GM12891 (cell line): ENCODE results near the gene NFKB1.
A peak's percentile ranks its signal among the peaks of the same experiment; 100 is the strongest.

ENCODE experiments used
- DNase-seq: peaks from one replicate; pipeline ENCODE4 v3.0.0; 2011; ENCODE audit warnings: low spot score; ENCODE audit not compliant: insufficient read length
- FAIRE-seq: peaks from 2 replicates; lab custom pipeline; 2011; peaks lifted over from hg19 to GRCh38; lab: Jason Lieb, UNC
- PAX5 ChIP-seq: IDR thresholded peaks from 2 replicates; pipeline ENCODE4 v1.6.1; 2011; ENCODE audit warnings: low read length, moderate library complexity, mild to moderate bottlenecking; ENCODE audit not compliant: insufficient read depth, severe bottlenecking
- POLR2A ChIP-seq: IDR thresholded peaks from 2 replicates; pipeline ENCODE4 v1.6.1; 2011; ENCODE audit warnings: low read depth, low read length, control low read depth
- POLR2AphosphoS5 ChIP-seq: IDR thresholded peaks from 2 replicates; pipeline ENCODE4 v1.6.1; 2011; ENCODE audit warnings: low read depth, low read length, control low read depth
- POU2F2 ChIP-seq: IDR thresholded peaks from 2 replicates; pipeline ENCODE4 v1.6.1; 2011; ENCODE audit warnings: low read depth, mild to moderate bottlenecking, control low read depth, low read length, moderate library complexity
- SPI1 ChIP-seq: IDR thresholded peaks from 2 replicates; pipeline ENCODE4 v1.6.1; 2011; ENCODE audit warnings: low read depth, low read length, control low read depth
- TAF1 ChIP-seq: IDR thresholded peaks from 2 replicates; pipeline ENCODE4 v1.6.1; 2011; ENCODE audit warnings: low read depth, low read length, control low read depth

The NFKB1 gene

GRCh38 chr4:102592256-102592655, 91.1 kb downstream of the NFKB1 start:
- no peak for DNase-seq
- TF ChIP-seq POLR2AphosphoS5 = no peak
- TF ChIP-seq POLR2A = no peak
- no peak for TF ChIP-seq PAX5
- FAIRE-seq = no peak

DNA sequence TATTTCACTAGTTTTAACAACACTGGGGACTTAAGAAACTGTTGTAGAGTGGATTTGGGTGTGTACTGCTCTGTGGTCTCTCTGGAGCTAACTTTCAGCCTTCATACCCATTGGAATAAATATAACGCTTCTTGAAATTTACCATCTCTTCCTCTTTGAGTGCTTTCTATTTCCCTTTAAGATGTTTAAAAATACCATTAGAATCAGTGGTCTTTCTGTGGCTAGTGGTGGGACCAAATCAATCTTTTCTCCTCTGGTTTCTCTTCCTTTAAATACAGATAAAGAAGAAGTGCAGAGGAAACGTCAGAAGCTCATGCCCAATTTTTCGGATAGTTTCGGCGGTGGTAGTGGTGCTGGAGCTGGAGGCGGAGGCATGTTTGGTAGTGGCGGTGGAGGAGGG, 92.0 kb downstream of the NFKB1 start:
- FAIRE-seq (no peak), DNase-seq (no peak)
- TF ChIP-seq SPI1 (peak; percentile 14; the same call in 1 of the 2 replicates), POLR2A (no peak)

DNA sequence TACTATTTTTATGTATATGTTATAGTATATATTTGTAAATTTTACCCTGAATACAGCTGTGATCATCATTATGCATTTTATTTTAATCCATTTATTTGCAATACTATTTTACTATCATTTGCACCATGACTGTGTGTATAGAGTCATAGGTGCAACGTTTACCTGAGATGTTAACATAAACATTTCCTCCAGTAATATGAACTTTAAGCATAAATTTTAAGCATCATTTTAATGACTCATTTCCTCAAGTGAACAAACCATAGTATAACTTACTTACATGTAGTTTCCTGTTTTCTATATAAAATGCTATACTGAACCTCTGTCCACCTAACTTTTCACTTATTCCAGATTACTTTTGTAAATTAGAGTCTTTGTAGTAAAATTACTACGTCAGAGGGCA, 92.8 kb downstream of the NFKB1 start:
- no peak for DNase-seq
- TF ChIP-seq POLR2A = no peak
- no peak for TF ChIP-seq POLR2AphosphoS5
- no peak for TF ChIP-seq POU2F2
- no peak for TF ChIP-seq TAF1
- TF ChIP-seq PAX5 = no peak
- no peak for TF ChIP-seq SPI1
- no peak for FAIRE-seq

DNA sequence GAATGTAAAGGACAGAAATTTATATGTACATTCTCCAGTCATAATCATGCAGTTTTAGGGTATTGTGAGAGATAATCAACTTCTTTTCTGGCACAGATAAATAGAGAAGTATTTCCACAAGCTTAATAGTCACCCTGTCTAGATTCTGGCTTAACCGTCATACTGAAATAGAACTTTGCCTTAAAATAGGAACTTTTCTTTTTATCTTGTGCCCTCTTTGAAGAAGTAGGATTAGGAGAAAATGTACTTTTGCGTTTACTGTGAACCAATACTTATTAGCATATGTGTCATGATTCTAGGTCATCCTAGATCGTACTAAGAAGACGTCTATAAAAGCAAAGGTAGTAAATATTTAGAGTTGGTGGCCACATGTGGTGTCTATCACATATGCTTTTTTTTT, 95.4 kb downstream of the NFKB1 start:
- no peak for FAIRE-seq
- no peak for TF ChIP-seq SPI1
- TF ChIP-seq POU2F2 = no peak
- no peak for TF ChIP-seq PAX5
- TF ChIP-seq POLR2AphosphoS5 = no peak
- TF ChIP-seq TAF1 = no peak
- no peak for TF ChIP-seq POLR2A
- DNase-seq = no peak

- no peak for DNase-seq
- no peak for TF ChIP-seq PAX5
- no peak for TF ChIP-seq POLR2AphosphoS5
- TF ChIP-seq POLR2A = no peak
- no peak for TF ChIP-seq SPI1
- TF ChIP-seq TAF1 = no peak
- no peak for TF ChIP-seq POU2F2
- FAIRE-seq = peak; percentile 78
These were observed 97.1 kb downstream of the NFKB1 start for GRCh38 chr4:102598086-102598761.

- DNase-seq (no peak), FAIRE-seq (no peak)
- TF ChIP-seq POU2F2 (no peak), SPI1 (no peak), TAF1 (no peak), POLR2A (no peak), POLR2AphosphoS5 (no peak), PAX5 (no peak)
These were observed 97.7 kb downstream of the NFKB1 start for GRCh38 chr4:102598762-102599374.

DNA sequence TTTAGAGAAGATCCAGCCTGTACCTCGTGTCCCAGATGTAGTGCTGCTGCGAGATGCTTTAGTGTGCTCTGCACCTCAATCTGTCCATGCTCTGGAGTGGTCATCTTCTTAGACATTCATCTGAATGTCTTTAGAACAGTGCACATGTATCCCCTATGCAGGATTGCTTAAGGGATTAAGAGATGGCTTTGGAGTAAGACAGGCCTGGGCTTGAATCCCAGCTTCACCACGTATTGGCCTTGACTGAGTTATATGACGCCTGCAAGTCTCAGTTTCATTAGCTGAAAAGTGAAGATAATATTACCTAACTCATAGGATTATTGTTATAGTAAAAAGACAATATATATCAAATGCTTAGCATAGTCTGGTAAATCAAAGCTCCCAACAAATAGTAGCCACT, 98.3 kb downstream of the NFKB1 start:
- TF ChIP-seq POLR2AphosphoS5 (no peak), PAX5 (no peak)
- FAIRE-seq (no peak), DNase-seq (no peak)

- TF ChIP-seq SPI1 = no peak
- no peak for TF ChIP-seq POU2F2
- TF ChIP-seq POLR2A = no peak
- no peak for TF ChIP-seq PAX5
- no peak for TF ChIP-seq POLR2AphosphoS5
- TF ChIP-seq TAF1 = no peak
- DNase-seq (no peak), FAIRE-seq (no peak)
These were observed 98.7 kb downstream of the NFKB1 start for GRCh38 chr4:102599886-102600285.

DNA sequence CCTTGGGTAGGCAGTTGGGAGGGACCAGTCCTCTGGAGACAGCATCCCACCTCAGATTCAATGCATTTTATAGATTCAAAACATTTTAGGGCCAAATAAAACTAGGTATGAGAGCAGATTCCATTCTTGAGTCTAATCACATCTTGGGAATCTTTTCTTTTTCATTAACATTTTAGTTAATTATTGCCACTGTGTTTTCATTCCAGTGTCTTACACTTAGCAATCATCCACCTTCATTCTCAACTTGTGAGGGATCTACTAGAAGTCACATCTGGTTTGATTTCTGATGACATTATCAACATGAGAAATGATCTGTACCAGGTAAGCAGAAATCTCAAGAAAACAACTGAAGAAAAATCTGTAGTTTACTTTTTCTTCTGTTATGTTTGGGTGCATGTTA, 99.5 kb downstream of the NFKB1 start:
- TF ChIP-seq PAX5 = no peak
- TF ChIP-seq POLR2A = no peak
- TF ChIP-seq POLR2AphosphoS5 = no peak
- no peak for TF ChIP-seq SPI1
- no peak for TF ChIP-seq POU2F2
- no peak for TF ChIP-seq TAF1
- DNase-seq (no peak), FAIRE-seq (no peak)

- TF ChIP-seq POLR2AphosphoS5 (no peak), SPI1 (no peak), POU2F2 (no peak), POLR2A (no peak), TAF1 (no peak), PAX5 (no peak)
- DNase-seq (no peak), FAIRE-seq (no peak)
These were observed 100.5 kb downstream of the NFKB1 start for GRCh38 chr4:102601586-102602227.
